Measurements from ENCODE around the gene CLDN5. TPM values are rescaled to one million over a fixed set of nuclear protein-coding genes. Genes with fewer than 3 reads are reported as not detected.
A peak's percentile ranks its signal among the peaks of the same experiment; 100 is the strongest.

Gene CLDN5
- not detected for polyA plus RNA-seq (2012; ENCODE audit: low read depth, missing spikeins)

GRCh38 chr22:19524170-19525115, at the start of gene CLDN5:
CLDN5 (minus strand) TSS chr22:19524410; CDS start chr22:19524255, 155 bp downstream.
- TF ChIP-seq POLR2A (IDR thresholded peaks at IDR 0.05; ENCODE audit: low read depth, low read length) (no peak), POU2F2 (IDR thresholded peaks at IDR 0.05; ENCODE audit: low read depth, low read length) (no peak), SPI1 (IDR thresholded peaks at IDR 0.05; ENCODE audit: low read depth, low read length) (no peak), PAX5 (IDR thresholded peaks at IDR 0.05; ENCODE audit: insufficient read depth, low read length, severe bottlenecking) (no peak), TAF1 (IDR thresholded peaks at IDR 0.05; ENCODE audit: low read depth, low read length) (no peak), POLR2AphosphoS5 (IDR thresholded peaks at IDR 0.05; ENCODE audit: low read depth, low read length) (no peak)
- FAIRE-seq (no peak), DNase-seq (ENCODE audit: insufficient read length, low spot score) (peak; percentile 56)

GRCh38 chr22:19571995-19572394, 47.8 kb upstream of the CLDN5 start:
- TF ChIP-seq POLR2A (IDR thresholded peaks at IDR 0.05; ENCODE audit: low read depth, low read length) (no peak), PAX5 (IDR thresholded peaks at IDR 0.05; ENCODE audit: insufficient read depth, low read length, severe bottlenecking) (no peak), POU2F2 (IDR thresholded peaks at IDR 0.05; ENCODE audit: low read depth, low read length) (no peak), TAF1 (IDR thresholded peaks at IDR 0.05; ENCODE audit: low read depth, low read length) (no peak), SPI1 (IDR thresholded peaks at IDR 0.05; ENCODE audit: low read depth, low read length) (no peak), POLR2AphosphoS5 (IDR thresholded peaks at IDR 0.05; ENCODE audit: low read depth, low read length) (no peak)
- DNase-seq (ENCODE audit: insufficient read length, low spot score) (no peak), FAIRE-seq (no peak)

GRCh38 chr22:19571207-19571795, 47.1 kb upstream of the CLDN5 start:
- no peak for FAIRE-seq
- no peak for DNase-seq (ENCODE audit: insufficient read length, low spot score)
- TF ChIP-seq PAX5 (IDR thresholded peaks at IDR 0.05; ENCODE audit: insufficient read depth, low read length, severe bottlenecking), result no peak
- TF ChIP-seq POLR2AphosphoS5 (IDR thresholded peaks at IDR 0.05; ENCODE audit: low read depth, low read length), result no peak
- TF ChIP-seq TAF1 (IDR thresholded peaks at IDR 0.05; ENCODE audit: low read depth, low read length), result no peak
- no peak for TF ChIP-seq SPI1 (IDR thresholded peaks at IDR 0.05; ENCODE audit: low read depth, low read length)
- no peak for TF ChIP-seq POU2F2 (IDR thresholded peaks at IDR 0.05; ENCODE audit: low read depth, low read length)
- TF ChIP-seq POLR2A (IDR thresholded peaks at IDR 0.05; ENCODE audit: low read depth, low read length), result no peak

- no peak for TF ChIP-seq TAF1 (IDR thresholded peaks at IDR 0.05; ENCODE audit: low read depth, low read length)
- TF ChIP-seq POU2F2 (IDR thresholded peaks at IDR 0.05; ENCODE audit: low read depth, low read length), result no peak
- TF ChIP-seq POLR2AphosphoS5 (IDR thresholded peaks at IDR 0.05; ENCODE audit: low read depth, low read length), result no peak
- no peak for TF ChIP-seq SPI1 (IDR thresholded peaks at IDR 0.05; ENCODE audit: low read depth, low read length)
- no peak for TF ChIP-seq POLR2A (IDR thresholded peaks at IDR 0.05; ENCODE audit: low read depth, low read length)
- no peak for TF ChIP-seq PAX5 (IDR thresholded peaks at IDR 0.05; ENCODE audit: insufficient read depth, low read length, severe bottlenecking)
- DNase-seq (ENCODE audit: insufficient read length, low spot score) (no peak), FAIRE-seq (peak; percentile 23)
Measured at GRCh38 chr22:19569976-19570375, 45.8 kb upstream of the CLDN5 start.

GRCh38 chr22:19569276-19569640, 45.0 kb upstream of the CLDN5 start:
- TF ChIP-seq POLR2AphosphoS5 (IDR thresholded peaks at IDR 0.05; ENCODE audit: low read depth, low read length), result no peak
- TF ChIP-seq SPI1 (IDR thresholded peaks at IDR 0.05; ENCODE audit: low read depth, low read length), result no peak
- TF ChIP-seq POU2F2 (IDR thresholded peaks at IDR 0.05; ENCODE audit: low read depth, low read length), result no peak
- TF ChIP-seq POLR2A (IDR thresholded peaks at IDR 0.05; ENCODE audit: low read depth, low read length), result no peak
- no peak for TF ChIP-seq TAF1 (IDR thresholded peaks at IDR 0.05; ENCODE audit: low read depth, low read length)
- TF ChIP-seq PAX5 (IDR thresholded peaks at IDR 0.05; ENCODE audit: insufficient read depth, low read length, severe bottlenecking), result no peak
- DNase-seq (ENCODE audit: insufficient read length, low spot score) (no peak), FAIRE-seq (no peak)

- FAIRE-seq (no peak), DNase-seq (ENCODE audit: insufficient read length, low spot score) (no peak)
- TF ChIP-seq POLR2A (IDR thresholded peaks at IDR 0.05; ENCODE audit: low read depth, low read length) (no peak), POLR2AphosphoS5 (IDR thresholded peaks at IDR 0.05; ENCODE audit: low read depth, low read length) (no peak), PAX5 (IDR thresholded peaks at IDR 0.05; ENCODE audit: insufficient read depth, low read length, severe bottlenecking) (no peak), TAF1 (IDR thresholded peaks at IDR 0.05; ENCODE audit: low read depth, low read length) (no peak)
Measured at GRCh38 chr22:19568337-19569275, 44.4 kb upstream of the CLDN5 start.

GRCh38 chr22:19567157-19568009, 43.2 kb upstream of the CLDN5 start:
- no peak for DNase-seq (ENCODE audit: insufficient read length, low spot score)
- no peak for FAIRE-seq
- TF ChIP-seq TAF1 (IDR thresholded peaks at IDR 0.05; ENCODE audit: low read depth, low read length), result no peak
- TF ChIP-seq PAX5 (IDR thresholded peaks at IDR 0.05; ENCODE audit: insufficient read depth, low read length, severe bottlenecking), result no peak
- TF ChIP-seq POU2F2 (IDR thresholded peaks at IDR 0.05; ENCODE audit: low read depth, low read length), result no peak
- TF ChIP-seq SPI1 (IDR thresholded peaks at IDR 0.05; ENCODE audit: low read depth, low read length), result no peak
- no peak for TF ChIP-seq POLR2AphosphoS5 (IDR thresholded peaks at IDR 0.05; ENCODE audit: low read depth, low read length)
- TF ChIP-seq POLR2A (IDR thresholded peaks at IDR 0.05; ENCODE audit: low read depth, low read length), result no peak
